NCI-H1436 treated with DMSO at 0.1 percent for 48 hours (cell line): ENCODE results near the gene DPP10.

Source experiments
- DNase-seq: peaks from one replicate; lab custom pipeline; 2025; lab: John Stamatoyannopoulos, UW

DPP10 gene

GRCh38 chr2:115739574-115739973, 1297.1 kb downstream of the DPP10 start:
- DNase-seq, result no peak

GRCh38 chr2:115746151-115746550, 1303.7 kb downstream of the DPP10 start:
- DNase-seq, result no peak

- DNase-seq, result no peak
These were observed 1314.8 kb downstream of the DPP10 start for GRCh38 chr2:115757286-115757685.

- DNase-seq, result no peak
These were observed 1321.2 kb downstream of the DPP10 start for GRCh38 chr2:115763601-115764000.

GRCh38 chr2:115771516-115771915, 1329.1 kb downstream of the DPP10 start:
- DNase-seq, result no peak

GRCh38 chr2:115774361-115774760, 1331.9 kb downstream of the DPP10 start:
- no peak for DNase-seq

GRCh38 chr2:115779085-115779632, 1336.7 kb downstream of the DPP10 start:
- DNase-seq, result no peak

GRCh38 chr2:115782286-115782685, 1339.8 kb downstream of the DPP10 start:
- no peak for DNase-seq

GRCh38 chr2:115796078-115796477, 1353.6 kb downstream of the DPP10 start:
- no peak for DNase-seq

- DNase-seq, result no peak
These were observed 1364.8 kb downstream of the DPP10 start for GRCh38 chr2:115807276-115807675.

- DNase-seq, result no peak
These were observed 1383.5 kb downstream of the DPP10 start for GRCh38 chr2:115825912-115826311.

- no peak for DNase-seq
These were observed 1390.8 kb downstream of the DPP10 start for GRCh38 chr2:115833196-115833595.

GRCh38 chr2:115838539-115838938, 1396.1 kb downstream of the DPP10 start:
- DNase-seq, result no peak

GRCh38 chr2:115842306-115842705, 1399.9 kb downstream of the DPP10 start:
- no peak for DNase-seq

- DNase-seq, result no peak
These were observed 1405.8 kb downstream of the DPP10 start for GRCh38 chr2:115848192-115848591.

GRCh38 chr2:115867024-115867423, 1424.6 kb downstream of the DPP10 start:
- DNase-seq, result no peak

- DNase-seq, result no peak
These were observed 1432.0 kb downstream of the DPP10 start for GRCh38 chr2:115874427-115874826.

- no peak for DNase-seq
These were observed 1438.1 kb downstream of the DPP10 start for GRCh38 chr2:115880558-115880957.

- no peak for DNase-seq
These were observed 1444.9 kb downstream of the DPP10 start for GRCh38 chr2:115887209-115887776.
